GM18508 (cell line): ENCODE measurements around the gene CACNA2D1.

Experiments
- ATAC-seq: cut with Tn5 transposase; IDR thresholded peaks from one replicate; pipeline ENCODE4 v1.9.1; 2021; ENCODE audit warnings: moderate number of reproducible peaks; ENCODE audit not compliant: insufficient read depth, unreplicated experiment

Gene CACNA2D1

GRCh38 chr7:82071468-82071867 lies 372.1 kb downstream of the CACNA2D1 start:
- ATAC-seq = no peak

- ATAC-seq = no peak
These were observed 375.8 kb downstream of the CACNA2D1 start for GRCh38 chr7:82067628-82068264.

GRCh38 chr7:82057476-82057875 lies 386.1 kb downstream of the CACNA2D1 start:
- ATAC-seq = no peak

- ATAC-seq = no peak
These were observed 387.3 kb downstream of the CACNA2D1 start for GRCh38 chr7:82056282-82056681.

GRCh38 chr7:82054544-82054943 lies 389.0 kb downstream of the CACNA2D1 start:
- ATAC-seq = no peak

GRCh38 chr7:82053453-82054032 lies 390.0 kb downstream of the CACNA2D1 start:
- no peak for ATAC-seq

- no peak for ATAC-seq
These were observed 392.0 kb downstream of the CACNA2D1 start for GRCh38 chr7:82051601-82052000.

GRCh38 chr7:82050792-82051191 lies 392.8 kb downstream of the CACNA2D1 start:
- ATAC-seq = no peak

- ATAC-seq = no peak
These were observed 393.6 kb downstream of the CACNA2D1 start for GRCh38 chr7:82049891-82050533.

- no peak for ATAC-seq
These were observed 394.1 kb downstream of the CACNA2D1 start for GRCh38 chr7:82049442-82049841.

- no peak for ATAC-seq
These were observed 399.0 kb downstream of the CACNA2D1 start for GRCh38 chr7:82044497-82045080.

GRCh38 chr7:82039621-82040020 lies 404.0 kb downstream of the CACNA2D1 start:
- ATAC-seq = no peak

- ATAC-seq = no peak
These were observed 407.3 kb downstream of the CACNA2D1 start for GRCh38 chr7:82036146-82036886.

GRCh38 chr7:82035456-82035855 lies 408.1 kb downstream of the CACNA2D1 start:
- ATAC-seq = no peak

GRCh38 chr7:82032901-82033300 lies 410.7 kb downstream of the CACNA2D1 start:
- no peak for ATAC-seq

- no peak for ATAC-seq
These were observed 414.2 kb downstream of the CACNA2D1 start for GRCh38 chr7:82029236-82029913.

- ATAC-seq = no peak
These were observed 415.5 kb downstream of the CACNA2D1 start for GRCh38 chr7:82028097-82028496.

GRCh38 chr7:82021713-82022112 lies 421.9 kb downstream of the CACNA2D1 start:
- no peak for ATAC-seq

GRCh38 chr7:82021036-82021435 lies 422.5 kb downstream of the CACNA2D1 start:
- no peak for ATAC-seq
